Esophagus muscularis mucosa (tissue), 4 donors: ENCODE data around the gene ERBB4.

ENCODE experiments used
- CTCF ChIP-seq, 3 experiments: fragments of 200-600 bp in 2 of 3; fragments of 450-650 bp in 1 of 3; sonication (generic) in 2 of 3; IDR thresholded peaks; one replicate each; pipeline ENCODE4 v1.5.1; 2017 to 2019; ENCODE audit warnings: antibody characterized with exemption in 3 of 3, mild to moderate bottlenecking in 2 of 3, moderate library complexity in 1 of 3
- EP300 ChIP-seq: sonication (generic); formaldehyde crosslinking; IDR thresholded peaks from one replicate; pipeline ENCODE4 v1.6.1; 2017; ENCODE audit warnings: antibody characterized with exemption
- POLR2A ChIP-seq: fragments of 450-650 bp; IDR thresholded peaks from one replicate; pipeline ENCODE4 v1.6.1; 2017; ENCODE audit warnings: antibody characterized with exemption, moderate library complexity, mild to moderate bottlenecking, low read depth

DNA sequence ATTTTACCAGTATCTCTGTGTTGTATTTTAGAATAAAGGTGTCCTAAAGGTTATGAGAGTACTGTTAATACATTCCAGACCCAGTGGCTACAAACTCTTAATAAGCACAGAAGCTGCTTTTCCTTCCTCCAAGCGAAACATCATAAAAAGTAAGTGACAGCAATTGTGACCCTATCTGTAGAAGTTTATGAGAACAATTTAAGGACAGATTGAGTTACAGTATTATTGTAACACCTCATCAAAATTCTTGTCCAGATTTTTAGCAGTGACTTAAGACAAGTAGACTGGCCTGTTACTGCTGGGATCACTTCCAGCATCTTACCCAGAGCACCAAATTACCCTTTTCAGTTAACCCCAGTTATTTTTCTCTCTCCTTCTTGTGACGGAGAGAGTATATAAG lies 154.6 kb downstream of the ERBB4 start:
- TF ChIP-seq CTCF (IDR thresholded peaks at IDR 0.05) (no peak), POLR2A (no peak), EP300 (no peak)
